ENCODE results near the gene TMEM132D.

TMEM132D gene

GRCh38 chr12:129119537-129119936 lies 784.3 kb downstream of the TMEM132D start:
- DNase-seq (ENCODE audit: low read depth in 3 of 3, low spot score in 1 of 3) = no peak

- DNase-seq (ENCODE audit: low read depth in 3 of 3, low spot score in 1 of 3) = no peak
Observed at GRCh38 chr12:129115558-129115957, 788.3 kb downstream of the TMEM132D start.

GRCh38 chr12:129110575-129110974 lies 793.2 kb downstream of the TMEM132D start:
- DNase-seq (ENCODE audit: low read depth in 3 of 3, low spot score in 1 of 3) = no peak

GRCh38 chr12:129109174-129110001 lies 794.4 kb downstream of the TMEM132D start:
- DNase-seq (ENCODE audit: low read depth in 3 of 3, low spot score in 1 of 3) = no peak

GRCh38 chr12:129106772-129107171 lies 797.1 kb downstream of the TMEM132D start:
- no peak for DNase-seq (ENCODE audit: low read depth in 3 of 3, low spot score in 1 of 3)

GRCh38 chr12:129103231-129103630 lies 800.6 kb downstream of the TMEM132D start:
- DNase-seq (ENCODE audit: low read depth in 3 of 3, low spot score in 1 of 3) = no peak

- no peak for DNase-seq (ENCODE audit: low read depth in 3 of 3, low spot score in 1 of 3)
Observed at GRCh38 chr12:129102233-129102632, 801.6 kb downstream of the TMEM132D start.

GRCh38 chr12:129101816-129102215 lies 802.0 kb downstream of the TMEM132D start:
- no peak for DNase-seq (ENCODE audit: low read depth in 3 of 3, low spot score in 1 of 3)

GRCh38 chr12:129101404-129101803 lies 802.4 kb downstream of the TMEM132D start:
- DNase-seq (ENCODE audit: low read depth in 3 of 3, low spot score in 1 of 3) = no peak

- DNase-seq (ENCODE audit: low read depth in 3 of 3, low spot score in 1 of 3) = no peak
Observed at GRCh38 chr12:129097451-129097850, 806.4 kb downstream of the TMEM132D start.

- no peak for DNase-seq (ENCODE audit: low read depth in 3 of 3, low spot score in 1 of 3)
Observed at GRCh38 chr12:129096968-129097367, 806.9 kb downstream of the TMEM132D start.

- DNase-seq (ENCODE audit: low read depth in 3 of 3, low spot score in 1 of 3) = no peak
Observed at GRCh38 chr12:129096184-129096583, 807.6 kb downstream of the TMEM132D start.

- DNase-seq (ENCODE audit: low read depth in 3 of 3, low spot score in 1 of 3) = no peak
Observed at GRCh38 chr12:129089576-129089975, 814.2 kb downstream of the TMEM132D start.

GRCh38 chr12:129084875-129085826 lies 818.7 kb downstream of the TMEM132D start:
- DNase-seq (ENCODE audit: low read depth in 3 of 3, low spot score in 1 of 3) = no peak

GRCh38 chr12:129083121-129083840 lies 820.5 kb downstream of the TMEM132D start:
- no peak for DNase-seq (ENCODE audit: low read depth in 3 of 3, low spot score in 1 of 3)

- DNase-seq (ENCODE audit: low read depth in 3 of 3, low spot score in 1 of 3) = no peak
Observed at GRCh38 chr12:129082441-129082840, 821.4 kb downstream of the TMEM132D start.

- no peak for DNase-seq (ENCODE audit: low read depth in 3 of 3, low spot score in 1 of 3)
Observed at GRCh38 chr12:129081755-129082250, 822.0 kb downstream of the TMEM132D start.

GRCh38 chr12:129080821-129081220 lies 823.0 kb downstream of the TMEM132D start:
- no peak for DNase-seq (ENCODE audit: low read depth in 3 of 3, low spot score in 1 of 3)

GRCh38 chr12:129080391-129080790 lies 823.4 kb downstream of the TMEM132D start:
- no peak for DNase-seq (ENCODE audit: low read depth in 3 of 3, low spot score in 1 of 3)

GRCh38 chr12:129079719-129080118 lies 824.1 kb downstream of the TMEM132D start:
- no peak for DNase-seq (ENCODE audit: low read depth in 3 of 3, low spot score in 1 of 3)
